SK-N-SH (cell line): ENCODE data around the gene PBXIP1. TPM values are rescaled to one million over a fixed set of nuclear protein-coding genes. Genes with fewer than 3 reads are reported as not detected.

Source experiments
- CTCF ChIA-PET: fragments of 300-600, 350-600 bp; formaldehyde crosslinking; extraction: SDS; loops from one replicate; lab custom pipeline; 2021; lab: Yijun Ruan, JAX
- POLR2A ChIA-PET: fragments of 350-600 bp; sonication (Branson Sonifier 250); formaldehyde crosslinking; extraction: SDS; loops from one replicate; lab custom pipeline; 2020; ENCODE audit warnings: antibody characterized with exemption, inconsistent platforms; lab: Yijun Ruan, JAX
- DNase-seq: peaks from one replicate; pipeline ENCODE4 v3.0.0; 2012
- H2AFZ ChIP-seq: fragments of 200-600 bp; sonication (generic); 2 replicates; pipeline ENCODE4 v1.8.1; 2016; ENCODE audit warnings: antibody characterized with exemption, mild to moderate bottlenecking, low read depth
- H3F3A ChIP-seq: fragments of 200-600 bp; sonication (generic); replicated peaks from 2 replicates; pipeline ENCODE3; 2016; ENCODE audit warnings: antibody characterized with exemption, mild to moderate bottlenecking; ENCODE audit not compliant: insufficient read depth
- H3K27ac ChIP-seq, 2 experiments: fragments of 200-500 bp in 1 of 2; fragments of 200-600 bp in 1 of 2; sonication (Bioruptor generic) in 1 of 2; sonication (generic), shearing (Covaris generic) in 1 of 2; 2 replicates each; pipeline versions ENCODE4 v1.5.1 to v1.6.1; 2014 to 2016; ENCODE audit warnings: low read depth in 2 of 2, inconsistent platforms in 1 of 2, low read length in 1 of 2, mild to moderate bottlenecking in 1 of 2, mixed read lengths in 1 of 2
- H3K27me3 ChIP-seq: fragments of 200-600 bp; sonication (generic), shearing (Covaris generic); 2 replicates; pipeline ENCODE4 v1.6.1; 2016; ENCODE audit warnings: mixed run types; ENCODE audit not compliant: insufficient read depth
- H3K36me3 ChIP-seq, 2 experiments: fragments of 200-500 bp in 1 of 2; fragments of 200-600 bp in 1 of 2; sonication (Bioruptor generic) in 1 of 2; sonication (generic) in 1 of 2; replicated peaks in 1 of 2; 2 replicates each; pipeline versions ENCODE3 to v1.5.1; 2014 to 2016; ENCODE audit warnings: low read length in 1 of 2, mild to moderate bottlenecking in 1 of 2; ENCODE audit not compliant: insufficient read depth in 2 of 2, control insufficient read depth in 1 of 2
- H3K4me1 ChIP-seq, 2 experiments: fragments of 200-500 bp in 1 of 2; fragments of 200-600 bp in 1 of 2; sonication (Bioruptor generic) in 1 of 2; sonication (generic), shearing (Covaris generic) in 1 of 2; 2 replicates each; pipeline versions ENCODE4 v1.5.1 to v1.6.1; 2014 to 2016; ENCODE audit warnings: low read depth in 1 of 2, low read length in 1 of 2, mixed run types in 1 of 2; ENCODE audit not compliant: insufficient read depth in 2 of 2, control insufficient read depth in 1 of 2
- H3K4me2 ChIP-seq: fragments of 200-600 bp; sonication (generic), shearing (Covaris generic); 2 replicates; pipeline ENCODE4 v1.6.1; 2017; ENCODE audit warnings: mixed run types
- H3K4me3 ChIP-seq, 2 experiments: fragments of 200-500 bp in 1 of 2; fragments of 200-600 bp in 1 of 2; sonication (Bioruptor generic) in 1 of 2; sonication (generic), shearing (Covaris generic) in 1 of 2; 2 replicates each; pipeline versions ENCODE4 v1.5.1 to v1.8.1; 2014 to 2016; ENCODE audit warnings: low read depth in 2 of 2, inconsistent platforms in 1 of 2, low read length in 1 of 2, mild to moderate bottlenecking in 1 of 2, mixed read lengths in 1 of 2, moderate library complexity in 1 of 2
- H3K79me2 ChIP-seq: fragments of 200-600 bp; sonication (generic); 2 replicates; pipeline ENCODE4 v1.8.1; 2017; ENCODE audit warnings: mild to moderate bottlenecking; ENCODE audit not compliant: insufficient read depth
- H3K9ac ChIP-seq: fragments of 200-600 bp; sonication (generic); 2 replicates; pipeline ENCODE4 v1.6.1; 2017; ENCODE audit warnings: mixed run types
- H3K9me2 ChIP-seq: fragments of 200-600 bp; sonication (generic); 2 replicates; pipeline ENCODE4 v1.6.1; 2017; ENCODE audit warnings: mixed run types
- H3K9me3 ChIP-seq: fragments of 200-600 bp; sonication (generic); 2 replicates; pipeline ENCODE4 v1.6.1; 2017; ENCODE audit warnings: mixed run types, mild to moderate bottlenecking, moderate library complexity
- H4K20me1 ChIP-seq: fragments of 200-600 bp; sonication (generic); 2 replicates; pipeline ENCODE4 v1.6.1; 2017; ENCODE audit warnings: mild to moderate bottlenecking, mixed run types; ENCODE audit not compliant: insufficient read depth
- CTCF ChIP-seq: fragments of 200-600 bp; sonication (generic); IDR thresholded peaks from 2 replicates; pipeline ENCODE4 v1.6.1; 2017; ENCODE audit warnings: antibody characterized with exemption, mild to moderate bottlenecking, moderate library complexity
- EP300 ChIP-seq, 2 experiments: IDR thresholded peaks; 2 replicates each; pipeline versions ENCODE4 v1.4.0 to v1.6.1; 2012; ENCODE audit warnings: borderline replicate concordance in 1 of 2, low read depth in 1 of 2, low read length in 1 of 2
- GATA2 ChIP-seq: sonication (generic); formaldehyde crosslinking; IDR thresholded peaks from 2 replicates; pipeline ENCODE4 v1.5.0; 2020; ENCODE audit warnings: mild to moderate bottlenecking, missing genetic modification reagents
- IRF3 ChIP-seq: fragments of 150-350 bp; IDR thresholded peaks from 2 replicates; pipeline ENCODE4 v1.6.1; 2016; ENCODE audit warnings: mild to moderate bottlenecking, low read depth, low read length
- JUND ChIP-seq: IDR thresholded peaks from 2 replicates; pipeline ENCODE4 v1.4.0; 2012
- NFIC ChIP-seq: IDR thresholded peaks from 2 replicates; pipeline ENCODE4 v1.4.0; 2012; ENCODE audit warnings: borderline replicate concordance
- RFX5 ChIP-seq: IDR thresholded peaks from 2 replicates; pipeline ENCODE4 v1.6.1; 2012; ENCODE audit warnings: mild to moderate bottlenecking, improper control_type of control experiment, low read length
- TAF1 ChIP-seq: IDR thresholded peaks from 2 replicates; pipeline ENCODE4 v1.6.1; 2012; ENCODE audit warnings: low read depth, mild to moderate bottlenecking, low read length, moderate library complexity, borderline replicate concordance
- TEAD4 ChIP-seq: IDR thresholded peaks from 2 replicates; pipeline ENCODE4 v1.4.0; 2012; ENCODE audit warnings: mild to moderate bottlenecking, borderline replicate concordance; ENCODE audit not compliant: insufficient read depth
- USF1 ChIP-seq: IDR thresholded peaks from 2 replicates; pipeline ENCODE4 v1.4.0; 2012; ENCODE audit warnings: low read depth, borderline replicate concordance
- USF2 ChIP-seq: fragments of 150-350 bp; IDR thresholded peaks from 2 replicates; pipeline ENCODE4 v1.6.1; 2017; ENCODE audit warnings: antibody characterized with exemption, low read length, low read depth, borderline replicate concordance
- WGBS: methylation state at CpG from one replicate; pipeline ENCODE4 v1.1.6; 2017; ENCODE audit warnings: low lambda C conversion rate; 5-methylcytosine and 5-hydroxymethylcytosine counted together
- polyA plus RNA-seq, 3 experiments: library from polyadenylated mRNA; depleted of rRNA; stranded (reverse); fragments of >200 nt; gene quantifications; 2 replicates each; pipeline ENCODE4 v1.2.3, GENCODE V29; 2012

Gene PBXIP1
- polyA plus RNA-seq, 1 of the 3 experiments (the other 2 are of a cell fraction), result 55.9 TPM

- H3K4me1 ChIP-seq, result peaks cover 4 to 37% of the 10 kb centered on the region in 2 experiments; a peak in 3 of 4 replicates
- peaks cover 39% of the 10 kb centered on the region for H3K79me2 ChIP-seq
- no peaks in the 10 kb centered on the region for H3K9me3 ChIP-seq
- no peak for DNase-seq
- no peaks in the 10 kb centered on the region for H3K9me2 ChIP-seq
- ChIA-PET POLR2A (interaction anchor here (0.6 to 2.8 kb wide), 13 partner anchors 8 to 383 kb away, joined by 3 to 18 read pairs (median 4); partner anchors contain the start of genes FLAD1, LENEP, PMVK and SHC1), CTCF (interaction anchor here (0.8 to 37.5 kb wide), 21 partner anchors 9 to 125 kb away, joined by 3 to 640 read pairs (median 4); partner anchors contain the start of genes ADAM15, FLAD1, LENEP and SHC1)
- peaks cover 27% of the 10 kb centered on the region for H3F3A ChIP-seq
- H3K27me3 ChIP-seq, result no peaks in the 10 kb centered on the region
- TF ChIP-seq USF1 (no peak), TEAD4 (no peak), NFIC (no peak), GATA2 (CRISPR knock-in tag) (no peak), JUND (no peak), IRF3 (no peak), EP300 (IDR thresholded peaks at IDR 0.05; ENCODE audit: borderline replicate concordance in 1 of 2, low read depth in 1 of 2, low read length in 1 of 2) (no peak), CTCF (no peak)
- H3K27ac ChIP-seq, result peak overlapping the region; percentile 83 to 98
- H3K36me3 ChIP-seq, result peaks cover 11 to 44% of the 10 kb centered on the region in 2 experiments
- no peak overlapping the region for H2AFZ ChIP-seq
- H3K4me3 ChIP-seq, result peak overlapping the region; percentile 72 to 73
- no peaks in the 10 kb centered on the region for H4K20me1 ChIP-seq
- WGBS, result 28% methylated on average over 10 of the region's 10 CpGs
- H3K4me2 ChIP-seq, result peak overlapping the region; percentile 85
- peak overlapping the region; percentile 84 for H3K9ac ChIP-seq
These were observed 4.7 kb upstream of the PBXIP1 start for GRCh38 chr1:154960446-154961136.

DNA sequence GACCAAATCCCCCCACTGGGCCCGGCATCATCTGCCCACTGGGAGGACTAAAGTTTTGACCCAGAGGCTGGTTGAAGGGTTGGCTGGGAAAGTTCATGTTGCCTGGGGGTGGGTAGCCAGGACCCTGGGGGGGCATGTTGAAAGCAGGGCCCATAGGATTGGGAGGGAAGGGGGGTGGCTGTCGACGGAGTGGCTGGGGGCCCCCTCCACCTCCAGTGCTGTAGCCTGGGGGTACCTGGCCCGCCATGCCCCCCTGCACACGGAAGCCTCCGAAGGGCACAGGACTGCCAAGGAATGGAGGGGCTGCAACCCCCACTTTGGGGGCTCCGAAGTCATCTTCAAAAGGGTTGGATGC, 3.5 kb upstream of the PBXIP1 start:
- peaks cover 6 to 40% of the 10 kb centered on the region in 2 experiments for H3K36me3 ChIP-seq
- H3K4me1 ChIP-seq, result peaks cover 4 to 45% of the 10 kb centered on the region in 2 experiments; a peak in 3 of 4 replicates
- no peak overlapping the region for H2AFZ ChIP-seq
- H3K4me2 ChIP-seq, result no peak overlapping the region
- H3K27ac ChIP-seq, result no peak overlapping the region
- H3K79me2 ChIP-seq, result peaks cover 32% of the 10 kb centered on the region
- ChIA-PET CTCF (interaction anchor here (0.9 to 37.5 kb wide), 5 partner anchors 12 to 102 kb away, joined by 3 to 640 read pairs (median 6); partner anchors contain the start of genes CKS1B, LENEP, SHC1 and ZBTB7B), POLR2A (interaction anchor here (0.7 to 1.5 kb wide), 2 partner anchors 15 to 19 kb away, joined by 3 to 5 read pairs; no protein-coding TSS in a partner anchor)
- H4K20me1 ChIP-seq, result no peaks in the 10 kb centered on the region
- no peaks in the 10 kb centered on the region for H3K9me3 ChIP-seq
- no peaks in the 10 kb centered on the region for H3K27me3 ChIP-seq
- 100% methylated on average over 1 of the region's 7 CpGs for WGBS
- H3K4me3 ChIP-seq, result no peak overlapping the region
- TF ChIP-seq GATA2 (CRISPR knock-in tag), result no peak
- no peak for TF ChIP-seq TAF1
- TF ChIP-seq USF2, result no peak
- no peak for TF ChIP-seq RFX5
- DNase-seq, result no peak
- H3K9me2 ChIP-seq, result no peaks in the 10 kb centered on the region
- H3F3A ChIP-seq, result peaks cover 22% of the 10 kb centered on the region
- H3K9ac ChIP-seq, result no peak overlapping the region
